HG03039 (cell line): ENCODE results near the gene STEEP1.
"Not testable (repeated sequence)": the region's sequence is repeated elsewhere in the genome, so short reads cannot be mapped to it uniquely, and the experiment has no call there.

Experiments used
- ATAC-seq: cut with Tn5 transposase; IDR thresholded peaks from one replicate; pipeline ENCODE4 v1.9.1; 2021; ENCODE audit warnings: mild to moderate bottlenecking, moderate library complexity; ENCODE audit not compliant: unreplicated experiment

The STEEP1 gene

GRCh38 chrX:119537487-119537886 lies 27.7 kb downstream of the STEEP1 start:
- no peak for ATAC-seq

GRCh38 chrX:119529345-119530276 lies 35.6 kb downstream of the STEEP1 start:
- ATAC-seq: no peak

- no peak for ATAC-seq
These were observed 41.5 kb downstream of the STEEP1 start for GRCh38 chrX:119523664-119524184.

GRCh38 chrX:119521246-119521645 lies 44.0 kb downstream of the STEEP1 start:
- ATAC-seq: no peak

GRCh38 chrX:119518371-119518770 lies 46.8 kb downstream of the STEEP1 start:
- ATAC-seq: no peak

- ATAC-seq: no peak
These were observed 49.0 kb downstream of the STEEP1 start for GRCh38 chrX:119516157-119516702.

GRCh38 chrX:119512146-119512800 lies 52.9 kb downstream of the STEEP1 start:
- no peak for ATAC-seq

GRCh38 chrX:119507206-119507605 lies 58.0 kb downstream of the STEEP1 start:
- ATAC-seq: no peak

GRCh38 chrX:119505945-119506344 lies 59.3 kb downstream of the STEEP1 start:
- ATAC-seq: no peak

GRCh38 chrX:119505145-119505544 lies 60.1 kb downstream of the STEEP1 start:
- not testable (repeated sequence) for ATAC-seq

- ATAC-seq: no peak
These were observed 61.7 kb downstream of the STEEP1 start for GRCh38 chrX:119503484-119503861.

GRCh38 chrX:119502727-119503483 lies 62.3 kb downstream of the STEEP1 start:
- ATAC-seq: no peak

- no peak for ATAC-seq
These were observed 63.6 kb downstream of the STEEP1 start for GRCh38 chrX:119501511-119502148.

GRCh38 chrX:119500061-119500800 lies 65.0 kb downstream of the STEEP1 start:
- ATAC-seq: no peak

- ATAC-seq: no peak
These were observed 68.0 kb downstream of the STEEP1 start for GRCh38 chrX:119497185-119497584.

- no peak for ATAC-seq
These were observed 69.2 kb downstream of the STEEP1 start for GRCh38 chrX:119495734-119496726.

- ATAC-seq: not testable (repeated sequence)
These were observed 71.2 kb downstream of the STEEP1 start for GRCh38 chrX:119493851-119494495.

- no peak for ATAC-seq
These were observed 72.7 kb downstream of the STEEP1 start for GRCh38 chrX:119492463-119492862.
